Kidney epithelial cell (primary cell): Measurements from ENCODE around the gene FAHD2A. TPM values are rescaled to one million over a fixed set of nuclear protein-coding genes. Genes with fewer than 3 reads are reported as not detected.

Experiments
- DNase-seq: peaks from one replicate; pipeline ENCODE4 v3.0.0-alpha.2; 2010; ENCODE audit warnings: low read depth
- H3K27me3 ChIP-seq: 2 replicates; pipeline ENCODE4 v1.6.0; 2011; ENCODE audit warnings: low read length; ENCODE audit not compliant: control insufficient read depth, insufficient read depth
- H3K36me3 ChIP-seq: 2 replicates; pipeline ENCODE4 v1.5.1; 2011; ENCODE audit warnings: low read length; ENCODE audit not compliant: control insufficient read depth, insufficient read depth
- H3K4me3 ChIP-seq: 2 replicates; pipeline ENCODE4 v1.5.1; 2011; ENCODE audit warnings: low read depth, mild to moderate bottlenecking, control low read depth, low read length
- CTCF ChIP-seq: IDR thresholded peaks from 2 replicates; pipeline ENCODE4 v1.5.1; 2011; ENCODE audit warnings: mild to moderate bottlenecking, moderate library complexity, low read length, control low read depth, inconsistent platforms; ENCODE audit not compliant: insufficient read depth, poor library complexity, severe bottlenecking
- total RNA-seq: library from RNA; depleted of rRNA; stranded (reverse); fragments of >200 nt; gene quantifications from 2 replicates; pipeline ENCODE4 v1.2.3, GENCODE V29; 2015

FAHD2A gene
- total RNA-seq, 1 donor from 2014 or later, result 55.9 TPM

DNA sequence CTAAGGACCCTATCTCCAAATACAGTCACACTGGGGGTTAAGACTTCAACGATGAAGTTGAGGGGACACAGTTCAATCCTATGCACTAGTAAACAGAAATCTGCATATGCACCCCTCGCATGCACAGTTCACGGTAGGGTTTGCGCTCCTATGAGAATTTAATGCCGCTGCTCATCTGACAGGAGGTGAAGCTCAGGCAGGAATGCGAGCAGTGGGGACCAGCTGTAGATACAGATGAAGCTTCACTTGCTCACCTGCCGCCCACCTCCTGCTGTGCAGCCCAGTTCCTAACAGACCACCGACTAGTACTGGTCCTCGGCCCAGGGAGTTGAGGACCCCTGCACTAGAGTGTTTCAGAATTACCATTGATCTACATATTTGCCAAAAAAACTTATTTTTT lies 40.0 kb upstream of the FAHD2A start:
- no peaks in the 10 kb centered on the region for H3K27me3 ChIP-seq
- H3K36me3 ChIP-seq, result no peaks in the 10 kb centered on the region
- TF ChIP-seq CTCF, result no peak
- no peak overlapping the region for H3K4me3 ChIP-seq
- no peak for DNase-seq

GRCh38 chr2:95366514-95366913 lies 36.0 kb upstream of the FAHD2A start:
- no peaks in the 10 kb centered on the region for H3K27me3 ChIP-seq
- TF ChIP-seq CTCF, result no peak
- DNase-seq, result no peak
- no peak overlapping the region for H3K4me3 ChIP-seq
- no peaks in the 10 kb centered on the region for H3K36me3 ChIP-seq

- Histone ChIP-seq H3K36me3 (no peaks in the 10 kb centered on the region), H3K4me3 (no peak overlapping the region), H3K27me3 (no peaks in the 10 kb centered on the region)
- TF ChIP-seq CTCF, result no peak
- DNase-seq, result no peak
These were observed 30.2 kb upstream of the FAHD2A start for GRCh38 chr2:95372216-95372829.

DNA sequence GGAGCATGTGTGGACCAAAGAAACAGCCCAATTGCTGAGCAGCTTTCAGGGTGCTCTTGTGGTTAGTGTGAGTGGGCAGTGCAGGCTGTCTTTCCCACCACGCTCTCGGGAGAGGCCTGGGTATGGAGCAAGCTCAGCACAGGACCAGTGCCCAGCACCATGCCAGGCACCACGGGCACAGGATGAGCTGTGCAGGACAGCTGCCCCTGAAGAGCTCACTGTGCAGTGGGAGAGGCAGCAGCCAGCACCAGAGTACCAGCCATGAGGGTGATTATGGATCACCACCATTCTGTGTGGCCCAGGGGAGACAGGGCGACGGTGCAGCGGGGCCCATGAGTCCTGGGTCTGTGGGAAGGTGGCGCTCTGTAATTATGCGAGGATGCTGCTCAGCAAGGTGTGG lies 29.7 kb upstream of the FAHD2A start:
- no peak for TF ChIP-seq CTCF
- Histone ChIP-seq H3K36me3 (no peaks in the 10 kb centered on the region), H3K4me3 (no peak overlapping the region), H3K27me3 (no peaks in the 10 kb centered on the region)
- DNase-seq, result no peak

- no peak overlapping the region for H3K4me3 ChIP-seq
- no peak for DNase-seq
- no peaks in the 10 kb centered on the region for H3K27me3 ChIP-seq
- no peaks in the 10 kb centered on the region for H3K36me3 ChIP-seq
- TF ChIP-seq CTCF, result no peak
These were observed 28.5 kb upstream of the FAHD2A start for GRCh38 chr2:95374029-95374428.

DNA sequence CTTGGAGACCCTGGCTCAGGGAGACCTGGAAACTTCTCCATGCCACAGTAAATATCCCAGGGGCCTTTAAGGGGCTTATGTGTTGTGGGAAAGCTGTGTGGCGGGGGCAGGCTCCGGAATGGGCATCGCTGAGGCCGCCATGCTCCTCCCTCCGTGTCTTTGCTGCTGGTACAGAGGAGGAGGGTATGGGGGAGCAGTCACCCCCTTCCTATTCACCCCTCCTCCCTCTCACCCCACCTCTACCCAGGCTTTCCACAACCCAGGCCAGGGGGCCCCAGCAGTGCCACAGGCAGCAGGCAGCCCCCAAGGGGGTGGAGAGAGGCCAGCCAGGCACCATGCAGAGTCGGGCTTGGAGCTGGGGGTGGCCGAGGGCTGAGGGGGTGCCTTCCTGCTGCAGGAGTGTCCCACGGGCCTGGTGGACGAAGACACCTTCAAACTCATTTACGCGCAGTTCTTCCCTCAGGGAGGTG lies 28.0 kb upstream of the FAHD2A start:
- H3K36me3 ChIP-seq, result no peaks in the 10 kb centered on the region
- H3K27me3 ChIP-seq, result no peaks in the 10 kb centered on the region
- no peak overlapping the region for H3K4me3 ChIP-seq
- DNase-seq, result no peak
- no peak for TF ChIP-seq CTCF
